K562 (cell line): ENCODE results near the gene RYR1. TPM values are rescaled to one million over a fixed set of nuclear protein-coding genes. Genes with fewer than 3 reads are reported as not detected.

Experiments used
- ARID2 ChIP-seq: fragments of 450-650 bp; IDR thresholded peaks from 2 replicates; pipeline ENCODE4 v1.6.1; 2017; ENCODE audit warnings: antibody characterized with exemption, mild to moderate bottlenecking
- CC2D1A ChIP-seq: fragments of 450-650 bp; IDR thresholded peaks from 2 replicates; pipeline ENCODE4 v1.6.1; 2017; ENCODE audit warnings: mild to moderate bottlenecking
- CHD2 ChIP-seq: IDR thresholded peaks from 2 replicates; pipeline ENCODE4 v1.6.1; 2011; ENCODE audit warnings: low read depth, low read length
- CLOCK ChIP-seq: fragments of 250-450 bp; sonication (Bioruptor Pico); IDR thresholded peaks from 2 replicates; pipeline ENCODE4 v1.4.0; 2020; ENCODE audit warnings: mild to moderate bottlenecking, moderate library complexity, borderline replicate concordance
- ESRRA ChIP-seq: fragments of 450-650 bp; IDR thresholded peaks from 2 replicates; pipeline ENCODE4 v1.6.1; 2014; ENCODE audit warnings: low read depth, mild to moderate bottlenecking, moderate library complexity, borderline replicate concordance
- ETS2 ChIP-seq: IDR thresholded peaks from 2 replicates; pipeline ENCODE4 v1.6.1; 2016; ENCODE audit warnings: borderline replicate concordance, missing genetic modification characterization, mild to moderate bottlenecking, moderate library complexity, missing compliant biosample characterization; ENCODE audit not compliant: poor library complexity, severe bottlenecking
- EWSR1 ChIP-seq: fragments of 450-650 bp; IDR thresholded peaks from 2 replicates; pipeline ENCODE4 v1.6.1; 2018; ENCODE audit warnings: borderline replicate concordance, mild to moderate bottlenecking, low read depth, moderate library complexity; ENCODE audit not compliant: partially characterized antibody
- FOXP1 ChIP-seq: sonication (generic); formaldehyde crosslinking; IDR thresholded peaks from 2 replicates; pipeline ENCODE4 v1.8.0; 2022; ENCODE audit warnings: mild to moderate bottlenecking, missing genetic modification reagents
- MAFK ChIP-seq: IDR thresholded peaks from 2 replicates; pipeline ENCODE4 v1.6.1; 2011; ENCODE audit warnings: low read length, improper control_type of control experiment
- MITF ChIP-seq: IDR thresholded peaks from 2 replicates; pipeline ENCODE4 v1.6.1; 2014; ENCODE audit warnings: antibody characterized with exemption
- MTF1 ChIP-seq: fragments of 250-450 bp; sonication (Bioruptor Pico); IDR thresholded peaks from 2 replicates; pipeline ENCODE4 v1.9.0; 2021; ENCODE audit warnings: moderate library complexity, mild to moderate bottlenecking, inconsistent platforms, borderline replicate concordance
- RAD21 ChIP-seq, 2 experiments: fragments of 250-450 bp in 1 of 2; fragments of 450-650 bp in 1 of 2; sonication (Bioruptor Pico) in 1 of 2; formaldehyde crosslinking in 1 of 2; IDR thresholded peaks in 1 of 2; conservative IDR thresholded peaks in 1 of 2; 2 replicates each; pipeline versions ENCODE4 v1.4.0 to v1.8.0; 2020 to 2022; ENCODE audit warnings: mild to moderate bottlenecking in 2 of 2, moderate library complexity in 1 of 2
- SIX5 ChIP-seq, 2 experiments: IDR thresholded peaks; 2 replicates each; pipeline ENCODE4 v1.6.1; 2011; ENCODE audit warnings: low read length in 2 of 2, borderline replicate concordance in 1 of 2, low read depth in 1 of 2, mild to moderate bottlenecking in 1 of 2, moderate library complexity in 1 of 2; ENCODE audit not compliant: insufficient read depth in 1 of 2
- SPI1 ChIP-seq: IDR thresholded peaks from 2 replicates; pipeline ENCODE4 v1.6.1; 2011; ENCODE audit warnings: low read depth, low read length, control low read depth, borderline replicate concordance
- TEAD1 ChIP-seq, 2 experiments: fragments of 450-650 bp in 1 of 2; sonication (generic) in 1 of 2; formaldehyde crosslinking; IDR thresholded peaks; 2 replicates each; pipeline versions ENCODE4 v1.4.0 to v1.8.0; 2020 to 2022; ENCODE audit warnings: mild to moderate bottlenecking in 2 of 2, missing genetic modification reagents in 1 of 2
- THRA ChIP-seq: fragments of 450-650 bp; IDR thresholded peaks from 2 replicates; pipeline ENCODE4 v1.6.1; 2017; ENCODE audit warnings: mild to moderate bottlenecking, moderate library complexity
- XRCC3 ChIP-seq: fragments of 450-650 bp; IDR thresholded peaks from 2 replicates; pipeline ENCODE4 v1.6.1; 2017; ENCODE audit warnings: mild to moderate bottlenecking, moderate library complexity
- ZNF140 ChIP-seq: fragments of 250-450 bp; sonication (Bioruptor Pico); IDR thresholded peaks from 2 replicates; pipeline ENCODE4 v1.8.0; 2021; ENCODE audit warnings: moderate library complexity, mild to moderate bottlenecking, inconsistent platforms
- polyA plus RNA-seq, 8 experiments: library from polyadenylated mRNA; depleted of rRNA in 4 of 8; stranded (reverse) in 5 of 8; unstranded in 3 of 8; fragments of >200 nt; fragmentation: Nextera tagmentation in 2 of 8; fragmentation: Illumina TruSeq in 1 of 8; extraction: Ambion mirVana in 2 of 8; extraction: Trizol in 1 of 8; gene quantifications; 2 replicates each; pipeline versions ENCODE4 v1.2.1 to v1.2.3, GENCODE V29; 2011 to 2014; ENCODE audit warnings: inconsistent platforms in 1 of 8, missing spikeins in 1 of 8
- total RNA-seq, 7 experiments: library from RNA; depleted of rRNA in 6 of 7; stranded (reverse); fragments of >200 nt in 6 of 7; fragmentation: Illumina TruSeq in 2 of 7; extraction: Trizol in 2 of 7; gene quantifications; 2 replicates each; pipeline versions ENCODE4 v1.2.1 to v1.2.3, GENCODE V29; 2011 to 2021; ENCODE audit warnings: low replicate concordance in 1 of 7
- TF ChIP-seq, protein P1 (sequence below): fragments of 450-650 bp; conservative IDR thresholded peaks from 2 replicates; pipeline ENCODE4 v1.6.1; 2016; ENCODE audit warnings: missing genetic modification characterization, low read depth, mild to moderate bottlenecking, control low read depth, missing compliant biosample characterization
- TF ChIP-seq, protein P2 (sequence below): fragments of 450-650 bp; IDR thresholded peaks from 2 replicates; pipeline ENCODE4 v1.6.1; 2014; ENCODE audit warnings: low read depth, mild to moderate bottlenecking, moderate library complexity, borderline replicate concordance

Gene RYR1
- total and polyA plus RNA-seq, 9 of the 15 experiments (the other 6 are each of a cell fraction or from before 2014, with no cell fraction given) = 0.11 to 7.4 (median 3.7) TPM

- TF ChIP-seq EWSR1 (no peak), ESRRA (no peak), ZNF140 (no peak), THRA (no peak), CC2D1A (no peak; the same call in 1 of the 2 replicates), TEAD1 (CRISPR knock-in tag; IDR thresholded peaks at IDR 0.05) (no peak), SIX5 (IDR thresholded peaks at IDR 0.05; ENCODE audit: borderline replicate concordance in 1 of 2, insufficient read depth in 1 of 2, low read depth in 1 of 2, low read length in 2 of 2) (no peak), FOXP1 (no peak), XRCC3 (no peak), ARID2 (no peak), MAFK (no peak), CLOCK (no peak), MTF1 (CRISPR knock-in tag) (no peak), RAD21 (CRISPR knock-in tag; conservative IDR thresholded peaks at IDR 0.05 in 1 of 2, IDR thresholded peaks at IDR 0.05 in 1 of 2) (no peak), MITF (no peak), SPI1 (peak; percentile 86), CHD2 (no peak), ETS2 (tag) (no peak)
- TF ChIP-seq, protein P1, sequence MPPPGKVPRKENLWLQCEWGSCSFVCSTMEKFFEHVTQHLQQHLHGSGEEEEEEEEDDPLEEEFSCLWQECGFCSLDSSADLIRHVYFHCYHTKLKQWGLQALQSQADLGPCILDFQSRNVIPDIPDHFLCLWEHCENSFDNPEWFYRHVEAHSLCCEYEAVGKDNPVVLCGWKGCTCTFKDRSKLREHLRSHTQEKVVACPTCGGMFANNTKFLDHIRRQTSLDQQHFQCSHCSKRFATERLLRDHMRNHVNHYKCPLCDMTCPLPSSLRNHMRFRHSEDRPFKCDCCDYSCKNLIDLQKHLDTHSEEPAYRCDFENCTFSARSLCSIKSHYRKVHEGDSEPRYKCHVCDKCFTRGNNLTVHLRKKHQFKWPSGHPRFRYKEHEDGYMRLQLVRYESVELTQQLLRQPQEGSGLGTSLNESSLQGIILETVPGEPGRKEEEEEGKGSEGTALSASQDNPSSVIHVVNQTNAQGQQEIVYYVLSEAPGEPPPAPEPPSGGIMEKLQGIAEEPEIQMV (tag) = no peak
- TF ChIP-seq, protein P2, sequence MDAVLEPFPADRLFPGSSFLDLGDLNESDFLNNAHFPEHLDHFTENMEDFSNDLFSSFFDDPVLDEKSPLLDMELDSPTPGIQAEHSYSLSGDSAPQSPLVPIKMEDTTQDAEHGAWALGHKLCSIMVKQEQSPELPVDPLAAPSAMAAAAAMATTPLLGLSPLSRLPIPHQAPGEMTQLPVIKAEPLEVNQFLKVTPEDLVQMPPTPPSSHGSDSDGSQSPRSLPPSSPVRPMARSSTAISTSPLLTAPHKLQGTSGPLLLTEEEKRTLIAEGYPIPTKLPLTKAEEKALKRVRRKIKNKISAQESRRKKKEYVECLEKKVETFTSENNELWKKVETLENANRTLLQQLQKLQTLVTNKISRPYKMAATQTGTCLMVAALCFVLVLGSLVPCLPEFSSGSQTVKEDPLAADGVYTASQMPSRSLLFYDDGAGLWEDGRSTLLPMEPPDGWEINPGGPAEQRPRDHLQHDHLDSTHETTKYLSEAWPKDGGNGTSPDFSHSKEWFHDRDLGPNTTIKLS = no peak
Observed at GRCh38 chr19:38433268-38433733, at the start of gene RYR1 (continued).
